B cell (primary cell): ENCODE results near the gene INSC. TPM values are rescaled to one million over a fixed set of nuclear protein-coding genes. Genes with fewer than 3 reads are reported as not detected.

ENCODE experiments used
- ATAC-seq: fragments of 200-7000 bp; cut with Tn5 transposase; one replicate; pipeline ENCODE4 v1.10.0; 2021; ENCODE audit warnings: low read depth, mild to moderate bottlenecking, moderate number of reproducible peaks, moderate library complexity
- CTCF ChIA-PET: fragments of 350-600 bp; sonication (Branson Sonifier 250); formaldehyde crosslinking; loops from one replicate; lab custom pipeline; 2021; ENCODE audit warnings: antibody characterized with exemption, inconsistent platforms; lab: Charles Lee
- POLR2A ChIA-PET: fragments of 350-600 bp; sonication (Branson Sonifier 250); formaldehyde crosslinking; loops from one replicate; lab custom pipeline; 2021; ENCODE audit warnings: antibody characterized with exemption; lab: Charles Lee
- DNase-seq: peaks from one replicate; pipeline ENCODE4 v3.0.0; 2013
- H2AFZ ChIP-seq: 2 replicates; pipeline ENCODE4 v1.6.1; 2012; ENCODE audit warnings: mild to moderate bottlenecking, low read depth, low read length; ENCODE audit not compliant: insufficient read depth, poor library complexity, severe bottlenecking
- H3K27ac ChIP-seq, 2 donors: 1 replicate in 1 of 2; 2 replicates in 1 of 2; pipeline ENCODE4 v1.5.1; 2012 to 2013; ENCODE audit warnings: low read length in 2 of 2, mild to moderate bottlenecking in 2 of 2, moderate library complexity in 1 of 2
- H3K27me3 ChIP-seq, 4 experiments: fragments of 200-600 bp in 1 of 4; sonication (generic) in 1 of 4; replicated peaks in 1 of 4; 1 replicate in 2 of 4; 2 replicates in 2 of 4; pipeline versions ENCODE4 v1.6.1 to v1.7.0; 2013 to 2016; ENCODE audit warnings: low read length in 3 of 4, mild to moderate bottlenecking in 2 of 4, mixed read lengths in 1 of 4, moderate library complexity in 1 of 4; ENCODE audit not compliant: insufficient read depth in 4 of 4, control insufficient read depth in 3 of 4; ENCODE audit errors: control extremely low read depth in 1 of 4
- H3K36me3 ChIP-seq, 2 experiments: replicated peaks in 1 of 2; 1 replicate in 1 of 2; 2 replicates in 1 of 2; pipeline versions ENCODE4 v1.6.1 to v1.7.1; 2013; ENCODE audit warnings: low read length in 1 of 2; ENCODE audit not compliant: insufficient read depth in 2 of 2, control insufficient read depth in 1 of 2; ENCODE audit errors: control extremely low read depth in 1 of 2, extremely low read depth in 1 of 2
- H3K4me1 ChIP-seq, 2 donors: fragments of 200-600 bp in 1 of 2; sonication (generic) in 1 of 2; 1 replicate in 1 of 2; 2 replicates in 1 of 2; pipeline versions ENCODE4 v1.5.1 to v1.6.1; 2013 to 2017; ENCODE audit warnings: low read length in 2 of 2; ENCODE audit not compliant: control insufficient read depth in 2 of 2, insufficient read depth in 2 of 2
- H3K4me2 ChIP-seq: replicated peaks from 2 replicates; pipeline ENCODE3; 2012; ENCODE audit warnings: mild to moderate bottlenecking, low read depth, low read length; ENCODE audit not compliant: poor library complexity, severe bottlenecking
- H3K4me3 ChIP-seq, 5 experiments: fragments of 200-600 bp in 1 of 5; sonication (generic) in 1 of 5; 1 replicate in 3 of 5; 2 replicates in 2 of 5; pipeline versions ENCODE4 v1.5.1 to v1.7.0; 2011 to 2016; ENCODE audit warnings: low read length in 4 of 5, mild to moderate bottlenecking in 4 of 5, low read depth in 2 of 5, control low read depth in 1 of 5, moderate library complexity in 1 of 5; ENCODE audit not compliant: insufficient read depth in 1 of 5; ENCODE audit errors: control extremely low read depth in 1 of 5, extremely low read depth in 1 of 5
- H3K79me2 ChIP-seq: fragments of 200-600 bp; sonication (generic); one replicate; pipeline ENCODE4 v1.6.0; 2016; ENCODE audit warnings: low read length; ENCODE audit not compliant: control insufficient read depth, insufficient read depth
- H3K9ac ChIP-seq: fragments of 200-600 bp; sonication (generic); 2 replicates; pipeline ENCODE4 v1.6.1; 2017; ENCODE audit warnings: mild to moderate bottlenecking, low read length, moderate library complexity
- H3K9me3 ChIP-seq, 3 donors: one replicate each; pipeline versions ENCODE4 v1.6.1 to v1.7.1; 2013; ENCODE audit warnings: low read length in 2 of 3; ENCODE audit not compliant: control insufficient read depth in 2 of 3, insufficient read depth in 1 of 3; ENCODE audit errors: control extremely low read depth in 1 of 3
- H4K20me1 ChIP-seq: 2 replicates; pipeline ENCODE4 v1.6.0; 2012; ENCODE audit warnings: mild to moderate bottlenecking, low read length; ENCODE audit not compliant: insufficient read depth, control insufficient read depth, poor library complexity, severe bottlenecking
- H3K27ac Mint-ChIP-seq: one replicate; pipeline ENCODE4 v1.8.0; 2021; ENCODE audit warnings: mixed read lengths
- H3K27me3 Mint-ChIP-seq: one replicate; pipeline ENCODE4 v1.8.0; 2021; ENCODE audit warnings: mixed read lengths
- H3K4me1 Mint-ChIP-seq: one replicate; pipeline ENCODE4 v1.8.0; 2021; ENCODE audit warnings: mixed read lengths
- H3K4me3 Mint-ChIP-seq: one replicate; pipeline ENCODE4 v1.8.0; 2021; ENCODE audit warnings: mixed read lengths
- H3K9me3 Mint-ChIP-seq: one replicate; pipeline ENCODE4 v1.8.0; 2022; ENCODE audit warnings: mixed read lengths; ENCODE audit not compliant: insufficient read depth
- CTCF ChIP-seq: fragments of 200-600 bp; IDR thresholded peaks from one replicate; pipeline ENCODE4 v1.8.0; 2022; ENCODE audit warnings: antibody characterized with exemption, mild to moderate bottlenecking
- EZH2 ChIP-seq: IDR thresholded peaks from 2 replicates; pipeline ENCODE4 v1.6.1; 2012; ENCODE audit warnings: borderline replicate concordance, low read depth, mild to moderate bottlenecking, moderate library complexity, low read length; ENCODE audit not compliant: insufficient read depth, poor library complexity, severe bottlenecking
- WGBS: methylation state at CpG from one replicate; pipeline ENCODE4 v1.1.5; 2013; ENCODE audit warnings: missing lambda C conversion rate; ENCODE audit not compliant: insufficient coverage; 5-methylcytosine and 5-hydroxymethylcytosine counted together
- intact Hi-C: fragments of 100-400 bp; cut with micrococcal nuclease; formaldehyde crosslinking; loops from one replicate; pipeline ENCODE4 v1.10.0; 2022
- polyA plus RNA-seq: library from polyadenylated mRNA; depleted of rRNA; stranded (reverse); fragments of >200 nt; gene quantifications from 2 replicates; pipeline ENCODE4 v1.2.3, GENCODE V29; 2012
- total RNA-seq, 2 donors: library from RNA; stranded (reverse); fragments of 120-200 nt in 1 of 2; gene quantifications; 1 replicate in 1 of 2; 2 replicates in 1 of 2; pipeline versions ENCODE4 v1.2.3 to v1.2.4, GENCODE V29; 2013 to 2022

The INSC gene
- total and polyA plus RNA-seq, 2 donors (not counting 1 experiment from before 2014, with no cell fraction given), result 0.10 TPM; not detected in 1

GRCh38 chr11:15278128-15278527 lies 163.4 kb downstream of the INSC start:
- CTCF ChIA-PET, result no interaction called here
- H3K27ac Mint-ChIP-seq, result no peak overlapping the region
- Histone ChIP-seq H3K9ac (no peak overlapping the region), H3K79me2 (no peaks in the 10 kb centered on the region), H2AFZ (no peak overlapping the region), H3K4me2 (no peak overlapping the region), H3K9me3 (no peaks in the 10 kb centered on the region), H3K4me3 (no peak overlapping the region), H3K27ac (no peak overlapping the region), H3K4me1 (no peaks in the 10 kb centered on the region), H4K20me1 (no peaks in the 10 kb centered on the region), H3K36me3 (no peaks in the 10 kb centered on the region), H3K27me3 (peaks cover 0 to 2% (median 0%) of the 10 kb centered on the region in 4 experiments)
- 88% methylated on average over 2 of the region's 5 CpGs for WGBS
- H3K27me3 Mint-ChIP-seq, result peaks cover 36% of the 10 kb centered on the region
- H3K4me3 Mint-ChIP-seq, result no peak overlapping the region
- ATAC-seq (no peak), DNase-seq (no peak)
- POLR2A ChIA-PET, result no interaction called here
- intact Hi-C loops, result no loop called here
- no peak for TF ChIP-seq EZH2
- TF ChIP-seq CTCF, result no peak
- no peaks in the 10 kb centered on the region for H3K4me1 Mint-ChIP-seq
- H3K9me3 Mint-ChIP-seq, result no peaks in the 10 kb centered on the region

- H3K4me2 ChIP-seq, result no peak overlapping the region
- intact Hi-C loops, result no loop called here
- H3K27me3 Mint-ChIP-seq, result peaks cover 25% of the 10 kb centered on the region
- no peak overlapping the region for H3K27ac Mint-ChIP-seq
- H3K4me1 Mint-ChIP-seq, result no peaks in the 10 kb centered on the region
- no peaks in the 10 kb centered on the region for H3K9me3 Mint-ChIP-seq
- H3K27ac ChIP-seq, result no peak overlapping the region
- no peaks in the 10 kb centered on the region for H3K9me3 ChIP-seq
- no peaks in the 10 kb centered on the region for H3K4me1 ChIP-seq
- no peaks in the 10 kb centered on the region for H3K36me3 ChIP-seq
- no peak overlapping the region for H3K4me3 ChIP-seq
- TF ChIP-seq CTCF, result no peak
- no peak for TF ChIP-seq EZH2
- DNase-seq, result no peak
- H3K9ac ChIP-seq, result no peak overlapping the region
- no peak overlapping the region for H3K4me3 Mint-ChIP-seq
- H3K79me2 ChIP-seq, result no peaks in the 10 kb centered on the region
- H2AFZ ChIP-seq, result no peak overlapping the region
- H4K20me1 ChIP-seq, result no peaks in the 10 kb centered on the region
- peaks cover 0 to 2% (median 0%) of the 10 kb centered on the region in 4 experiments for H3K27me3 ChIP-seq
- CTCF ChIA-PET, result no interaction called here
- ATAC-seq, result no peak
- POLR2A ChIA-PET, result no interaction called here
These were observed 165.7 kb downstream of the INSC start for GRCh38 chr11:15280393-15280792.
